OCI-LY7 (cell line): ENCODE results near the gene SNX25.

Source experiments
- CTCF ChIP-seq: fragments of 200-600 bp; sonication (generic); conservative IDR thresholded peaks from 2 replicates; pipeline ENCODE4 v1.5.1; 2014; ENCODE audit warnings: mild to moderate bottlenecking, antibody characterized with exemption, low read length, moderate library complexity, mixed read lengths
- EZH2phosphoT487 ChIP-seq: fragments of 200-600 bp; sonication (generic); IDR thresholded peaks from 2 replicates; pipeline ENCODE4 v1.6.1; 2018; ENCODE audit warnings: low read depth, borderline replicate concordance, mild to moderate bottlenecking, mixed run types, antibody characterized with exemption, low read length, moderate library complexity, mixed read lengths

- TF ChIP-seq EZH2phosphoT487: no peak
- TF ChIP-seq CTCF: no peak
Observed at GRCh38 chr4:185259719-185260118, 50.3 kb downstream of the SNX25 start.
